GM19438 (cell line): Measurements from ENCODE around the gene ENGASE.

Experiments used
- ATAC-seq: cut with Tn5 transposase; IDR thresholded peaks from one replicate; pipeline ENCODE4 v1.9.1; 2021; ENCODE audit warnings: low read depth; ENCODE audit not compliant: unreplicated experiment

ENGASE gene

DNA sequence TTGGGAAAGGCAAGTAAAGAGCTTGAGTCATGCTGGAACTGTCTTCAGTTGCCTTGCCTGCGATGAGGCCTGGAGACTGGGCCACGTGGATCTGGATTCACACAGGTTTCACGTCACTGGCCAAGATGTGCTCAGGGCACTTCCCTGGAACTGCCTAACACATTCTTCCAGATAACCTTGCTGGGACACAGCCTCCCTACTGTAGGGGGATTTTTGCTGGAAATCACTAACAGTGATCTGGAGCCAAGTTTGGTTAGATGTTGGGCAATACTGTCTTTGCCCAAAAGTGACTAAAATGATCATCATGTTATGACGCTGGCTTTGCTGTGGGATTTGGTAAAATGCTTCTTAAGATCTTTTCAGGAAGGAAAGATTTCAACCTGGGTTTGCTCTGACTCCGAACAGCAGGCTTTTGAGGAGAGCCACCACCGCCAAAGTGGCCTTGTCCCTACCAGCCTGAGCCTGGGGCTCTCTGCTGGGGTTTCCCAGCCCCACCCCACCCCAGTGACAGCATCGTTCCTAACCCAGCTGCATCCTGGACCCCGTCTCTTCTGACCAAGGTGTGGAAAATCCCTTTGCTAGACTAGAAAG is 36.0 kb upstream of the ENGASE start:
- no peak for ATAC-seq

DNA sequence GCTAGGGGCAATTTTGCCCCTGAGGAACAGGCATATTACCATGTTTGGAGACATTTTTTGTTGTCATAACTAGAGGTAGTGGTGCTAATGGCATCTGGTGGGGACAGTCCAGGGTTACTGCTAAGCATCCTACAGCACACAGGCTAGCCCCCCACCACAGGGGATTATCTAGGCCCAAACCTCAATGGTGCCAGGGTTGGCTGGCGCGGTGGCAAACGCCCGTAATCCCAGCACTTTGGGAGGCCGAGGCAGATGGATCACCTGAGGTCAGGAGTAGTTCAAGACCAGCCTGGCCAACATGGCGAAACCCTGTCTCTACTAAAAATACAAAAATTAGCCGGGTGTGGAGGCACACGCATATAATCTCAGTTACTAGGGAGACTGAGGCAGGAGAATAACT is 35.5 kb upstream of the ENGASE start:
- no peak for ATAC-seq

DNA sequence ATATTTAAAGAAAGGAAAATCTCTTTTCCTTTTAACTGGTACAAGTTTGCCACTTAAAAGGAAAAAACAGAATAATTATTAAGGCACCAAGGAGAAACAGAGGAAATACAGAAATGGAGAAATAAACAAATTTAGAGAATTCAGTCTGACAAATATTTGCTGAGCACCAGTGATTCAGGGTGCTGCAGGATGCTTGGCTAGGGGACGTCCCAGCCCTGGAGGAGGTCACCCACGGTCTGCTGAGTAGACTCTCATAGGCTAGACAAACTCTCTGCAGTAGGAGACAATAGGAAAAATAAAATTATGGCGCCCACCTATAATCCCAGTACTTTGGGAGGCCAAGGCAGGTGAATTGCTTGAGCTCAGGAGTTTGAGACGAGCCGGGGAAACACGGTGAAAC is 34.7 kb upstream of the ENGASE start:
- no peak for ATAC-seq

DNA sequence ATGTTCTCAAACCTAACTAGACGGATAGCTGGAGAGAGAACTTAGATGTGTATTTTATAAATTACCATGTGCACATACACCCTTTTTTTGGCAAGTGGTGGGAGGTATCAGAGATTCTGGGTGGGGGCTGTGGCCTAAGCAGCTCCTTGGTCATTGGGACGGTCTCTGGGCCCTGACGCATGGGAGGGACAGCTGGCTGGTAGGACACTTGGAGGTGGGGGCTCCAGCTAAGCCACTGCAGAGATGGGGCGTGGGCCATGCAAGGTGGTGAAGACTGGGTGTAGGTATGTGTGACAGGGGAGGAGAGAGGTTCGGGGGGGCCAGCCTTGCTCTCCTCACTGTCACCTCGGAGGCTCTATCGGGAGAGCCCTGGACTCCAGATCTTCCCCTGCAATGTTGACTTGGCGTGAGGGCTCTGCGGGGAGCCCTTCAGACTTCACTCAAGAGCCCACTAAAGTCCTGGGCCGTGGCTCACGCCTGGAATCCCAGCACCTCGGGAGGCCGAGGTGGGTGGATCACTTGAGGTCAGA is 33.5 kb upstream of the ENGASE start:
- no peak for ATAC-seq

- no peak for ATAC-seq
Observed at GRCh38 chr17:79041723-79042420, 32.8 kb upstream of the ENGASE start.

GRCh38 chr17:79042421-79043190 is 32.0 kb upstream of the ENGASE start:
- no peak for ATAC-seq

DNA sequence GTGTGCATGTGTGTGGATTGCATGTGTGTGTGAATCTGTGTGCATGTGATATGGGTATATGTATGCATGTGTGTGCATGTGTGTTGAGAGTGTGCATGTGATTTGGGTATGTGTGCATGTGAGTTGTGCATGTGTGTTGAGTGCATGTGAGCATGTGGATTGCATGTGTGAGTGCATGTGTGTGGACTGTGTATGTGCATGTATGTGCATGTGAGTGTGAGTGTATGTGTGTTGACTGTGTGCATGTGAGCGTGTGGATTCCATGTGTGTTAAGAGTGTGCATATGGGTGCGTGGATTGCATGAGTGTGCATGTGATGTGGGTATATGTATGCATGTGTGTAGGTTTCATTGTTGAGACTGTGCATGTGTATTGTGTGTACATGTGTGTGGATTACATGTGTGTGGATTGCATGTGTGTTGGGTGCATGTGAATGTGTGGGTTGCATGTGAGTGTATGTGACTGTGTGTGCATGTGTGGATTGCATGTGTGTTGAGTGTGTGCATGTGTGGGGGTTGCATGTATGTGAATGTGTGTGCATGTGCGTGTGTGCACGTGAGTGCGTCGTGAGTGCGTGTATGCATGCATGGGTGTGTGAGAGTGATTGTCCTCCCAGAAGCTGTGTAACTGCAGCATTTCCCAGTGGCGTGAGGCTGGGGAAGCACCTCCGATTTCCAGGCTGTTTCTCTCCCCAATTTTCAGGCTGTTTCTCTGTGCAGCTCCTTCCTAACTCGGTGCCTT is 31.3 kb upstream of the ENGASE start:
- no peak for ATAC-seq

DNA sequence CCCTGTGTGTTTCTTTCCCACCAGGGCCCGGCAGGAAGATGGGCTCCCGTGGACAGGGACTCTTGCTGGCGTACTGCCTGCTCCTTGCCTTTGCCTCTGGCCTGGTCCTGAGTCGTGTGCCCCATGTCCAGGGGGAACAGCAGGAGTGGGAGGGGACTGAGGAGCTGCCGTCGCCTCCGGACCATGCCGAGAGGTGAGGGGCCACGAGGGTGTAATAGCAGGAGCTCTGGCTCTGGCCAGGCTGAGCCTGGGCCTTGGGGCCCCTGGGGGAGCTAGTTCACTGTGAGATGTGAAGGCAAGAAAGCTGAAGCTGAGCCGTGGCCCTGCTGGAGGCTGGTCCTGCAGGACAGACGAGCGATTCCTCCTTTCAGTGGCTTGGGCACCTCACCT is 30.7 kb upstream of the ENGASE start:
- no peak for ATAC-seq

DNA sequence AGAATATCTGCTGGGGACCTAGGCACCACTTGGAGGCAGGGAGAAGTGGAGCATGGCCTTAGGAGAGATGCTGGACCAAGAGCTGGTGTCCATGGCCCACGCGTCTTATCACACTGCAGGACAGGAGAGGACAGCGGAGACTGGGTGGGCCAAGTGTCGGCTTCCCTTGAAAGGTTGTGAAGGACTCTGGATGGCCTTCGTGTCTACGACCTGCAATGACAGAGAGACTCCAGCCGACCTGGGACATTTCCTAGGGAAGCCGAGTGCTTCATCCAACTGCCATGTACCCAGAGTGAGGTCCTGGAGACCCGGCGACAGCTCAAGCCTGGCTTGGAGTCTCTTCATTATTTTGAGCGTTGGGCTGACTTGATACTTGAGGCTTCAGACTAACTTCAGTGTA is 30.2 kb upstream of the ENGASE start:
- no peak for ATAC-seq

- ATAC-seq = no peak
Observed at GRCh38 chr17:79045001-79045729, 29.5 kb upstream of the ENGASE start.

GRCh38 chr17:79045842-79046196 is 28.8 kb upstream of the ENGASE start:
- ATAC-seq = no peak

- ATAC-seq = no peak
Observed at GRCh38 chr17:79046197-79046915, 28.3 kb upstream of the ENGASE start.

- no peak for ATAC-seq
Observed at GRCh38 chr17:79046916-79047280, 27.7 kb upstream of the ENGASE start.

GRCh38 chr17:79047291-79047920 is 27.2 kb upstream of the ENGASE start:
- no peak for ATAC-seq

GRCh38 chr17:79047923-79048825 is 26.4 kb upstream of the ENGASE start:
- no peak for ATAC-seq

DNA sequence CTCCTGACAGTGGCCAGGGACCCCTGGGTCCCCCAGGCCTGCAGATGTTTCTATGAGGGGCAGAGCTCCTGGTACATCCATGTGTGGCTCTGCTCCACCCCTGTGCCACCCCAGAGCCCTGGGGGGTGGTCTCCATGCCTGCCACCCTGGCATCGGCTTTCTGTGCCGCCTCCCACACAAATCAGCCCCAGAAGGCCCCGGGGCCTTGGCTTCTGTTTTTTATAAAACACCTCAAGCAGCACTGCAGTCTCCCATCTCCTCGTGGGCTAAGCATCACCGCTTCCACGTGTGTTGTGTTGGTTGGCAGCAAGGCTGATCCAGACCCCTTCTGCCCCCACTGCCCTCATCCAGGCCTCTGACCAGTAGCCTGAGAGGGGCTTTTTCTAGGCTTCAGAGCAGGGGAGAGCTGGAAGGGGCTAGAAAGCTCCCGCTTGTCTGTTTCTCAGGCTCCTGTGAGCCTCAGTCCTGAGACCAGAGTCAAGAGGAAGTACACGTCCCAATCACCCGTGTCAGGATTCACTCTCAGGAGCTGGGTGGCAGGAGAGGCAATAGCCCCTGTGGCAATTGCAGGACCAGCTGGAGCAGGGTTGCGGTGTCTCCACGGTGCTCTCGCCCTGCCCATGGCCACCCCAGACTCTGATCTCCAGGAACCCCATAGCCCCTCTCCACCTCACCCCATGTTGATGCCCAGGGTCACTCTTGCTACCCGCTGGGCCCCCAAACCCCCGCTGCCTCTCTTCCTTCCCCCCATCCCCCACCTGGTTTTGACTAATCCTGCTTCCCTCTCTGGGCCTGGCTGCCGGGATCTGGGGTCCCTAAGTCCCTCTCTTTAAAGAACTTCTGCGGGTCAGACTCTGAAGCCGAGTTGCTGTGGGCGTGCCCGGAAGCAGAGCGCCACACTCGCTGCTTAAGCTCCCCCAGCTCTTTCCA is 25.5 kb upstream of the ENGASE start:
- no peak for ATAC-seq

DNA sequence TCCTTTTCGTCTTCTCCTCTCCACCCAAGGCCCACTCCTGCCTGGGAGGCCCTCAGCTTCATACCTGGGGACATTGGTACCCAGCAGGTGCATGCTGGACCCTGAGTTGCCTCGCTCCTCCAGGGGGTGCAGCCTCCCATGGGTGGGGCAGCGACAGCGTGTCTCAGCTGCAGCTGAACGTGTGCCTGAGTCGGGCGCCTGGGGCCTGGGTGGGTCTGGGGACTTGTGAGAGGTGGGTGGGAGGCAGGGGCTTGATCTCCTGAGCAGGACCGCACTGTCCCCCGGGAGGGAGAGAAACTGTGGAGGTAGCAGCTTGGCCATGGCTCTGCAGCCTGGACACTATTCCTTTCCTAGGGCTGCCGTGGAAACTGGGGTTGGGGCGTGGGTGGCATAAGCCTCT is 24.8 kb upstream of the ENGASE start:
- ATAC-seq = no peak
